Left ventricle myocardium inferior (tissue), 1 donor: ENCODE measurements around the gene EIF3I. TPM values are rescaled to one million over a fixed set of nuclear protein-coding genes. Genes with fewer than 3 reads are reported as not detected.

Source experiments
- DNase-seq: peaks from one replicate; pipeline ENCODE4 v3.0.0-alpha.2; 2020
- H3K27ac ChIP-seq: fragments of 200-600 bp; replicated peaks from 2 replicates; pipeline ENCODE4 v1.8.0; 2021
- H3K27me3 ChIP-seq: fragments of 200-600 bp; 2 replicates; pipeline ENCODE4 v1.8.0; 2021; ENCODE audit warnings: low read depth
- H3K36me3 ChIP-seq: fragments of 200-600 bp; 2 replicates; pipeline ENCODE4 v1.8.0; 2021
- H3K4me1 ChIP-seq: fragments of 200-600 bp; 2 replicates; pipeline ENCODE4 v1.8.0; 2021
- H3K4me3 ChIP-seq: fragments of 200-600 bp; 2 replicates; pipeline ENCODE4 v1.8.0; 2021; ENCODE audit warnings: mild to moderate bottlenecking, moderate library complexity
- H3K9me3 ChIP-seq: fragments of 200-600 bp; replicated peaks from 2 replicates; pipeline ENCODE4 v1.8.0; 2021
- intact Hi-C: fragments of 100-400 bp; cut with micrococcal nuclease; formaldehyde crosslinking; loops from one replicate; pipeline ENCODE4 v1.11.0; 2022
- total RNA-seq: library from RNA; stranded (reverse); fragmentation: NEBNext Ultra II Directional; extraction: Animal tissue kit (Norgen Biotek cat#: 25700); gene quantifications from one replicate; pipeline ENCODE4 v1.2.1, GENCODE V29; 2021
- TF ChIP-seq, protein P1 (sequence below): fragments of 200-600 bp; IDR thresholded peaks from 2 replicates; pipeline ENCODE4 v1.8.0; 2021; ENCODE audit warnings: antibody characterized with exemption, mild to moderate bottlenecking, borderline replicate concordance
- donor health status: DM: no; HTN: yes; CAD: no; lungs with severe emphysema.

EIF3I gene
- total RNA-seq, 1 donor from 2014 or later = 91.1 TPM

DNA sequence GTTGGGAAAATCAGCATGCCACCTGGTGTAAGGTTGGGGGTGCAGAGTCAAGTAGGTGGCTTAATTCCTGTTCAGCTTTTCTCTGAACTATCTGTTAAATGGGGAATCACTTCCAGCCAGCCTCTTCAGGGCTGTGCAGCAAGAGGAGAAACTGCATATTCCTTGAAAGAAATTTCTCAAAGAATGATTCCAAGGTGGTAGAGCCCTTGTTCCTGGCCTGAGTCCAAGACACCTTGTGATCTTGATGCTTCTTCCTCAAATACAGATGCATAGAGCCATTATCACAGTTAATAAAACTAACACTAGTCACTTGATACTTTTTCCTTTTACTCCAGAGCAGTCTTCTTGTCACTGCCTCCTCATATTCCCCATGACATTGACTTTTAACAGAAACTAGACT is 37.6 kb upstream of the EIF3I start:
- TF ChIP-seq, protein P1, sequence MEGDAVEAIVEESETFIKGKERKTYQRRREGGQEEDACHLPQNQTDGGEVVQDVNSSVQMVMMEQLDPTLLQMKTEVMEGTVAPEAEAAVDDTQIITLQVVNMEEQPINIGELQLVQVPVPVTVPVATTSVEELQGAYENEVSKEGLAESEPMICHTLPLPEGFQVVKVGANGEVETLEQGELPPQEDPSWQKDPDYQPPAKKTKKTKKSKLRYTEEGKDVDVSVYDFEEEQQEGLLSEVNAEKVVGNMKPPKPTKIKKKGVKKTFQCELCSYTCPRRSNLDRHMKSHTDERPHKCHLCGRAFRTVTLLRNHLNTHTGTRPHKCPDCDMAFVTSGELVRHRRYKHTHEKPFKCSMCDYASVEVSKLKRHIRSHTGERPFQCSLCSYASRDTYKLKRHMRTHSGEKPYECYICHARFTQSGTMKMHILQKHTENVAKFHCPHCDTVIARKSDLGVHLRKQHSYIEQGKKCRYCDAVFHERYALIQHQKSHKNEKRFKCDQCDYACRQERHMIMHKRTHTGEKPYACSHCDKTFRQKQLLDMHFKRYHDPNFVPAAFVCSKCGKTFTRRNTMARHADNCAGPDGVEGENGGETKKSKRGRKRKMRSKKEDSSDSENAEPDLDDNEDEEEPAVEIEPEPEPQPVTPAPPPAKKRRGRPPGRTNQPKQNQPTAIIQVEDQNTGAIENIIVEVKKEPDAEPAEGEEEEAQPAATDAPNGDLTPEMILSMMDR = no peak
- H3K4me3 ChIP-seq = no peak overlapping the region
- DNase-seq = no peak
- peaks cover 69% of the 10 kb centered on the region for H3K4me1 ChIP-seq
- intact Hi-C loops = no loop called here
- no peak overlapping the region for H3K27ac ChIP-seq
- peaks cover 83% of the 10 kb centered on the region for H3K36me3 ChIP-seq
- no peaks in the 10 kb centered on the region for H3K9me3 ChIP-seq
- no peaks in the 10 kb centered on the region for H3K27me3 ChIP-seq

DNA sequence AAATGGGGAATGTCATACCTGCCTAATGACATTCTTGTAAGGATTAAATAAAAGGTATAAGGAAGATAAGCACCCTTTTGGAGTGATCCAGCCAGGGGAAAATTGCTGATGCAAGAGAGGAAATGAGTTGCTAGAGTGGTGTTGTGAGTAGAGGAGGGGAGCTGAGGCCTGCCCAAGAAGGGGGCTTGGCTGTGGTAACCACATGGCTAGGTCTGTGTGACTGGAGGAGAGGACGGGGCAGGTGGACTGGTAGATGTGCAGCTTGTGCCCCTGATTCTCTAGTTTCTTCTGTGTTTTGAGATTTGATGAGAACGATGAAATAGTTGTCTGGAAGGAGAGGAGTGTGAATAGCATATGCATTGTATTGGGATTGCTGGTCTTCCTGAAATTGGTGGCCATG is 36.1 kb upstream of the EIF3I start:
- no peaks in the 10 kb centered on the region for H3K27me3 ChIP-seq
- H3K4me1 ChIP-seq = peaks cover 55% of the 10 kb centered on the region
- intact Hi-C loops = no loop called here
- H3K36me3 ChIP-seq = peaks cover 97% of the 10 kb centered on the region
- DNase-seq = no peak
- H3K9me3 ChIP-seq = no peaks in the 10 kb centered on the region
- no peak overlapping the region for H3K27ac ChIP-seq
- H3K4me3 ChIP-seq = no peak overlapping the region
- TF ChIP-seq, protein P1 = no peak

DNA sequence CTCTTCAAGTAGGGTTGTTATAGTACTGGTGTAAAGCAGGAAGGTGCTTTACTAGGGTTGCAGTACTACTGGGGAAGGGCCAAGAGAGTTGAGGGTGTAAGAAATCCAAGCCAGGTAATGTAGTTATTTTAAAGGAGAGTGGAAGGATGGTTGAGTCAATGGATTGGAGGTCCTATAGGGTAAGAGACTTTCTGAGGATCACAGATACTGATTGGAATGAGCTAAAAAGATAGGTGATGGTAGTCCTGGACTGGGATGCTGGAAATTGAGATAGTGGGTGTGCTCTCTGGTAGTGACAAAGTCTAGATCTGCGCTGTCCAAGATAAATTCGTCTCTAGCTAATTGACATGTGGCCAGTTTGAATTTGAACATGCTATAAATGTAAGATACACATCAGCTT is 35.7 kb upstream of the EIF3I start:
- H3K4me1 ChIP-seq = peaks cover 51% of the 10 kb centered on the region
- intact Hi-C loops = no loop called here
- TF ChIP-seq, protein P1 = no peak

DNA sequence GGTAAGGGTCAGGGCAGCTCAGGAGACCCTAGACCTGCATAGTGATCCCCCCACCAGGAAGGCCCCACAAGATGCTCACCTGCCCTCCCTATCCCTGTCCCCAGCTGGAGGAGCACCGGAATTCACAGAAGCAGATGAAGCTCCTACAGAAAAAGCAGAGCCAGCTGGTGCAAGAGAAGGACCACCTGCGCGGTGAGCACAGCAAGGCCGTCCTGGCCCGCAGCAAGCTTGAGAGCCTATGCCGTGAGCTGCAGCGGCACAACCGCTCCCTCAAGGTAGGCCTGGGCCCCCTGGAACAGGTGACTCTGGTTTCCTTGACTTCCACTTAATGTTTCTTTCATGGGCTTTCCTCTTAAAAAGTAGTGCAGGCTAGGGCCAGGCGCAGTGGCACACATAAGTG is 34.4 kb upstream of the EIF3I start:
- intact Hi-C loops = no loop called here
- Histone ChIP-seq H3K9me3 (no peaks in the 10 kb centered on the region), H3K4me1 (peaks cover 37% of the 10 kb centered on the region), H3K36me3 (peaks cover 98% of the 10 kb centered on the region), H3K4me3 (no peak overlapping the region), H3K27me3 (no peaks in the 10 kb centered on the region), H3K27ac (no peak overlapping the region)
- TF ChIP-seq, protein P1 = no peak
- DNase-seq = no peak

More for the DNA sequence above, 35.7 kb upstream of the EIF3I start:
- H3K9me3 ChIP-seq = no peaks in the 10 kb centered on the region
- H3K4me3 ChIP-seq = no peak overlapping the region
- H3K27ac ChIP-seq = no peak overlapping the region
- DNase-seq = no peak
- H3K27me3 ChIP-seq = no peaks in the 10 kb centered on the region
- peaks cover 97% of the 10 kb centered on the region for H3K36me3 ChIP-seq

DNA sequence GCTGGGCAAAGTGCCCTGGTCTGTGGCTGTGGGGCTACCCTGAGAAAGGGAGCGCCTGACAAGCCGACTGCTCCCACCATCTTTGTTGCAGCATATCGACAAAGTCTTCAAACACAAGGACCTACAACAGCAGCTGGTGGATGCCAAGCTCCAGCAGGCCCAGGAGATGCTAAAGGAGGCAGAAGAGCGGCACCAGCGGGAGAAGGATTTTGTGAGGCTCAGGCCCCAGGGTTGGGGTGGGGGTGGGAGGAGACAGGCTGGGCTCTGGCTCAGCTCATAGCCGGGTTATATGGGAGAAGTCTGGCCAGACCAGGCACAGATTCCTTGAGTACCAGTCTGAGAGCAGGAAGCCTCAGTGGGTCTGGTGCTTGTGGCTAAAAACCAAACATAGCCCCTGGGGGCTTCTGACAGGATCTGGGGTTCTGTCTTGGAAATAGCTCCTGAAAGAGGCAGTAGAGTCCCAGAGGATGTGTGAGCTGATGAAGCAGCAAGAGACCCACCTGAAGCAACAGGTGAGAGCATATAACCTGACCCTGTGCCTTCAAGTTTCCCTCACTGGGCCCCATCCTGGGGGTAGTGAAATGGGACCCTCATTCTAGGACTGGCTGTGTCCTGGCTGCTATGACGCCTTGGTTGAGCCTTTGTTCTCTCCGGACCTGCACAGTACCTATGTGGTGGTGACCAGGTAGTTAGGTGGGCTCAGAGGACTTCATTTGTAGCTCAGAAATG is 29.8 kb upstream of the EIF3I start:
- Histone ChIP-seq H3K4me1 (peaks cover 18% of the 10 kb centered on the region), H3K4me3 (no peak overlapping the region), H3K27ac (no peak overlapping the region), H3K9me3 (no peaks in the 10 kb centered on the region), H3K36me3 (peaks cover 98% of the 10 kb centered on the region), H3K27me3 (no peaks in the 10 kb centered on the region)
- intact Hi-C loops = no loop called here
- TF ChIP-seq, protein P1 = no peak
- DNase-seq = no peak
